IMR-90 (cell line): ENCODE data around the gene MEF2C.

Source experiments
- SMC3 ChIP-seq: fragments of 150-350 bp; IDR thresholded peaks from 2 replicates; pipeline ENCODE4 v1.6.1; 2016; ENCODE audit warnings: low read depth, mild to moderate bottlenecking, antibody characterized with exemption, low read length, moderate library complexity
- TF ChIP-seq, protein P1 (sequence below): conservative IDR thresholded peaks from 2 replicates; pipeline ENCODE4 v1.5.1; 2012; ENCODE audit warnings: mild to moderate bottlenecking, low read depth, low read length, improper control_type of control experiment

DNA sequence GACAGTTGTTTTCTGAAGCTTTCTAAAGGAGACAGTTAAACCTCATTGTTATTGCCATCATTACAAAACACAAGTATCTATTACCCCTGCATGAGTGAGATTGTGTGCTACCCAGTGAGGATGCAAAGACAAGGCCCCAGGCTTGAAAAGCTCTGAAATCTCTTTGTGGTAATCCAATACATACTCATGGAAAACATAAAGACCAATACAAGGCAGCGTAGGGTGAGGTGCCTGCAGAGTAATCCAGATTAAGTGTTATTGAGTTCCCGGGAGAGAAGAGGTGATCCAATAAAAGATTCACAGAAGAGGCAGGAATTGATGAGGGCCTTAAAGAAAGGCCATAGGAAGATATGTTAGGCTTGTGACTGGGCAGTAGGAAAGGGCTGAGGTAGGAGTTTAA lies 150.1 kb downstream of the MEF2C start:
- TF ChIP-seq, protein P1, sequence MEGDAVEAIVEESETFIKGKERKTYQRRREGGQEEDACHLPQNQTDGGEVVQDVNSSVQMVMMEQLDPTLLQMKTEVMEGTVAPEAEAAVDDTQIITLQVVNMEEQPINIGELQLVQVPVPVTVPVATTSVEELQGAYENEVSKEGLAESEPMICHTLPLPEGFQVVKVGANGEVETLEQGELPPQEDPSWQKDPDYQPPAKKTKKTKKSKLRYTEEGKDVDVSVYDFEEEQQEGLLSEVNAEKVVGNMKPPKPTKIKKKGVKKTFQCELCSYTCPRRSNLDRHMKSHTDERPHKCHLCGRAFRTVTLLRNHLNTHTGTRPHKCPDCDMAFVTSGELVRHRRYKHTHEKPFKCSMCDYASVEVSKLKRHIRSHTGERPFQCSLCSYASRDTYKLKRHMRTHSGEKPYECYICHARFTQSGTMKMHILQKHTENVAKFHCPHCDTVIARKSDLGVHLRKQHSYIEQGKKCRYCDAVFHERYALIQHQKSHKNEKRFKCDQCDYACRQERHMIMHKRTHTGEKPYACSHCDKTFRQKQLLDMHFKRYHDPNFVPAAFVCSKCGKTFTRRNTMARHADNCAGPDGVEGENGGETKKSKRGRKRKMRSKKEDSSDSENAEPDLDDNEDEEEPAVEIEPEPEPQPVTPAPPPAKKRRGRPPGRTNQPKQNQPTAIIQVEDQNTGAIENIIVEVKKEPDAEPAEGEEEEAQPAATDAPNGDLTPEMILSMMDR = no peak
- TF ChIP-seq SMC3 = no peak
